NCI-H1092 treated with DMSO at 0.1 percent for 48 hours (cell line): ENCODE measurements around the gene NOL6.
"Not testable (repeated sequence)": the region's sequence is repeated elsewhere in the genome, so short reads cannot be mapped to it uniquely, and the experiment has no call there.

Experiments used
- DNase-seq: peaks from one replicate; lab custom pipeline; 2025; lab: John Stamatoyannopoulos, UW

NOL6 gene, protein sequence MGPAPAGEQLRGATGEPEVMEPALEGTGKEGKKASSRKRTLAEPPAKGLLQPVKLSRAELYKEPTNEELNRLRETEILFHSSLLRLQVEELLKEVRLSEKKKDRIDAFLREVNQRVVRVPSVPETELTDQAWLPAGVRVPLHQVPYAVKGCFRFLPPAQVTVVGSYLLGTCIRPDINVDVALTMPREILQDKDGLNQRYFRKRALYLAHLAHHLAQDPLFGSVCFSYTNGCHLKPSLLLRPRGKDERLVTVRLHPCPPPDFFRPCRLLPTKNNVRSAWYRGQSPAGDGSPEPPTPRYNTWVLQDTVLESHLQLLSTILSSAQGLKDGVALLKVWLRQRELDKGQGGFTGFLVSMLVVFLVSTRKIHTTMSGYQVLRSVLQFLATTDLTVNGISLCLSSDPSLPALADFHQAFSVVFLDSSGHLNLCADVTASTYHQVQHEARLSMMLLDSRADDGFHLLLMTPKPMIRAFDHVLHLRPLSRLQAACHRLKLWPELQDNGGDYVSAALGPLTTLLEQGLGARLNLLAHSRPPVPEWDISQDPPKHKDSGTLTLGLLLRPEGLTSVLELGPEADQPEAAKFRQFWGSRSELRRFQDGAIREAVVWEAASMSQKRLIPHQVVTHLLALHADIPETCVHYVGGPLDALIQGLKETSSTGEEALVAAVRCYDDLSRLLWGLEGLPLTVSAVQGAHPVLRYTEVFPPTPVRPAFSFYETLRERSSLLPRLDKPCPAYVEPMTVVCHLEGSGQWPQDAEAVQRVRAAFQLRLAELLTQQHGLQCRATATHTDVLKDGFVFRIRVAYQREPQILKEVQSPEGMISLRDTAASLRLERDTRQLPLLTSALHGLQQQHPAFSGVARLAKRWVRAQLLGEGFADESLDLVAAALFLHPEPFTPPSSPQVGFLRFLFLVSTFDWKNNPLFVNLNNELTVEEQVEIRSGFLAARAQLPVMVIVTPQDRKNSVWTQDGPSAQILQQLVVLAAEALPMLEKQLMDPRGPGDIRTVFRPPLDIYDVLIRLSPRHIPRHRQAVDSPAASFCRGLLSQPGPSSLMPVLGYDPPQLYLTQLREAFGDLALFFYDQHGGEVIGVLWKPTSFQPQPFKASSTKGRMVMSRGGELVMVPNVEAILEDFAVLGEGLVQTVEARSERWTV

DNA sequence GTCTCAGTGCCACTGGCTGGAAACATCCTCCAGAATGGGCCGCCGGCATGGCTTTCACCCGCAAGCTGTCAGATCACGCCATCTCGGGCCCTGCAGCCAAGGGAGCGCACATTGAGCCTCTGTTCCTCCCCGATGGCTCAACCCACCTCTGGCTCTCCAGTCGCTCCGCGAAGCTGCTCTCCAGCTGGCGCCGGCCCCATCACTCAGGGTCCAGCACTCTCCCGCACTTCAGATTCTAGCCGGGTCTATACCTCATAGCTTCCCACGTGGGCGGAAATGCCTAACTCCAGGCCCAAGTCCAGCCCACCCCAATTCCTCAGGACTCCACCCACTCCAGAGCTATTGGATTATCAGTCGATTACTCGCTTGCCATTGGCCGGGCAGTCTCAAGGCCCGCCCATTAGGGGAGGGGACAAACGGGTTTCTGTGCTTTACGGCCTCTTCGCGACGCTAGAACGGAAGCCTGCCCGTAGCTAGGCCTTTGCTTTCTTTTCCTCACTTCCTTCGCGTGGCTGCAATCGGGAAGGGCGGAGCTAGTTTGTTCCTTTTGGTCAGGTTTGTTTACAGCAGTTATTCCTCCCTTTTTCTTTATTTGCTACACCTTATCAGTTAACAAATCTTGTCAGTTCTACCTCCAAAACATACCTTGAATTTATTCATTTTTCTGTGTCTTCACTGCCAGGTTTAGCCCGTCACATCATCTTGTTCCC lies at the start of gene NOL6:
Gene NOL6, minus strand, starts transcription at position 282 of the 710 bp plus-strand sequence. Its CDS starts 82 bp downstream, at position 200.
- peak; percentile 100 for DNase-seq

DNA sequence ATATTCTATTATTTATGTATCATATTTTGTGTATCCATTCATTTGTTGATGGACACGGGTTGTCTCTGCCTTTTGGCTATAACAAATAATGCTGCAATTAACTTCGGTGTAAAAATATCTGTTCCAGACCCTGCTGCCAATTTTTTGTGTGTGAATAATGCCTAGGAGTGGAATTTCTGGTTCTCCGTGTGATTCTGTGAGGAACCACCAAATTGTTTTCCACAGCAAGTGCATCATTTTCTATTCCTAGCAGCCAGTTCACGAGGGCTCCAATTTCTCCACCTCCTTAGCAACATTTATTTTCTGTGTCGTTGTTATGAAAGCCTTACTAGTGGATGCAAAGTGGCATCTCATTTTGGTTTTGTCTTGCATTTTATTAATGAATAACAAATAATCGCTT lies 48.1 kb upstream of the NOL6 start:
- not testable (repeated sequence) for DNase-seq

DNA sequence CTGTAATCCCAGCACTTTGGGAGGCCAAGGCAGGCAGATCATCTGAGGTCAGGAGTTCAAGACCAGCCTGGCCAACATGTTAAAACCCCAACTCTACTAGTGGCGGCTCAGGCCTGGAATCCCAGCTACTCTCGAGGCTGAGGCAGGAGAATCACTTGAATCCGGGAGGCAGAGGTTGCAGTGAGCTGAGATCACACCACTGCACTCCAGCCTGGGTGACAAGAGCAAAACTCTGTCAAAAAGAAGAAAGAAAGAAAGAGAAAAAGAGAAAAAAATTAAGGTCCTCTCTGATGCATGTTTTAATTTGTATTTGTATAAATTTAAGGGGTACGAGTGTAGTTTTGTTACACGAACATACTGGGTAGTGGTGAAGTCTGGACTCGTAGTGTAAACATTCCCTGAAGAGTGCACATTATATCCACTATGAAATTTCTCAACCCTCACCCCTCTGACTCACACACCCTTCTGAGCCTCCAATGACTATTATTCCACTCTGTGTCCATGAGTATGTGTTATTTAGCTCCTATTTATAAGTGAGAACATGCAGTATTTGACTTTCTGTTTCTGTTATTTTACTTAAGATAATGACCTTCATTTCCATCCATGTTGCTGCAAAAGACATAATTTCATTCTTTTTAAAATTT lies 44.3 kb upstream of the NOL6 start:
- not testable (repeated sequence) for DNase-seq

DNA sequence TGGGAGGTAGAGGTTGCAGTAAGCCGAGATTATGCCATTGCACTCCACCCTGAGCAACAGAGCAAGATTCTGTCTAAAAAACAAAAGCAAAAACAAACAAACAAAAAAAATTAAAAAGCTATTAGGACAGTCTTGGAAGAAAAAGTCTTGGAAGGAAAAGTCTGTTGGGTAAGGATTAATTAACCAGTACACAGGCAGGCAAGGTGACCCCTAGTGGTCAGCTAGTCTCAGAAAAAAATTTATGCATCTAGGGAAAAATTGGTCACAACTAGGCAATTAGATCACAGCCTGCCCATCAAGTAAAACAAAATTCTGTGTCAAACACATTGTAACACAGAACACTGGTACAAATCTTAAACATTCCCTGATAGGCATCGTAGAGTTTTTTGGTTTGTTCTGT lies 43.6 kb upstream of the NOL6 start:
- DNase-seq, result peak; percentile 39

DNA sequence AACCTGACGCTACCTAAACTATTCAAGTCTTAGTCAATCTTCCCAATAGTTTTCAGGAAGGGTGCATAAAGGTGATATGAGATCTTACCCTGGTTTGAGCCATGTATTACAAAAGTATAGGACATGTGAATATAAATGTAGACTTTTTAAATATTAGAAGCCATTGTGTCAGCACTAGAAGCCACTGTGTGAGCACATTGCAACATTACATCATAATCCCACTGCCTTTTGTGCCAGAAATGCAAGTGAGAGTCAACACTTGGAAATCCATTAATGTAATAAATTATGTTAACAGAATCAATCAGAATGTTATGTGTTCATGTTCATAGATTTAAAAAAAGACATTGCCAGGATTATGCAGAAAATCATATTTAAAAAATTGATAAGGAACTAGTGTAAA lies 42.7 kb upstream of the NOL6 start:
- DNase-seq, result not testable (repeated sequence)

DNA sequence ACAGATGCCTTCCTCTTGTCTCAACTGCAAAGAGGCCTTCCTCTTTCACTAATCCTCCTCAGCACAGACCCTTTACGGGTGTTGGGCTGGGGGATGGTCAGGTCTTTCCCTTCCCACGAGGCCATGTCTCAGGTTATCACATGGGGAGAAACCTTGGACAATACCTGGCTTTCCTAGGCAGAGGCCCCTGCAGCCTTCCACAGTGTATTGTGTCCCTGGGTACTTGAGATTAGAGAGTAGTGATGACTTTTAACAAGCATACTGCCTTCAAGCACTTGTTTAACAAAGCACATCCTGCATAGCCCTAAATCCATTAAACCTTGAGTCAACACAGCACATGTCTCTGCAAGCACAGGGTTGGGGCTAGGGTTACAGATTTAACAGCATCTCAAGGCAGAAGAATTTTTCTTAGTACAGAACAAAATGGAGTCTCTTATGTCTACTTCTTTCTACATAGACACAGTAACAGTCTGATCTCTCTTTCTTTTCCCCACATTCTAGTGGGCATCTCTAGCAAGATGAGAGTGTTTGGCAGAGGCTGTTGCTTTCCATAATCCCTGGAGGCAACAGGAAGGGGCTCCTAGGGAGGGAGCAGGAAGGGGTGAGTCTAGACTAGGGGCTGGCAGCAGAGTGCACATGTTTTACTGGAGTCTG lies 41.7 kb upstream of the NOL6 start:
- peak; percentile 34 for DNase-seq

DNA sequence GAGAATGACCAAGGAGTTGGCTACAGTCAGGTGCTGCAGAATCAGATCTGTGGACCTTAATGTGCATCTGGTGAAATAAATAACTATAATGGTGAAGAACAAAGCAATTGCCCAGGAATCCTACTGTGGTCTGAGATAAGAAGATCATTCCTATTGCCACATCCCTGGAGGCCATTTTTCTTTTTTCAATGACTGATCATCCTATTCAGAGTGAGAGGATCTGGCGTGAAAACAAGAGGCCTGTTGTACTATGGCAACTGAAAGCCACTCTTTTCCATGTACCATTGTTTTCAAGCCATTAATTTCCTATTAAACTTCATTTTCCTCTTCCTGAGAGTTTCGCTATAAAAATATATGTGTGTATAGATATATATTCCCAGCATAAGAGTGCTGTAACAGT lies 38.8 kb upstream of the NOL6 start:
- not testable (repeated sequence) for DNase-seq

DNA sequence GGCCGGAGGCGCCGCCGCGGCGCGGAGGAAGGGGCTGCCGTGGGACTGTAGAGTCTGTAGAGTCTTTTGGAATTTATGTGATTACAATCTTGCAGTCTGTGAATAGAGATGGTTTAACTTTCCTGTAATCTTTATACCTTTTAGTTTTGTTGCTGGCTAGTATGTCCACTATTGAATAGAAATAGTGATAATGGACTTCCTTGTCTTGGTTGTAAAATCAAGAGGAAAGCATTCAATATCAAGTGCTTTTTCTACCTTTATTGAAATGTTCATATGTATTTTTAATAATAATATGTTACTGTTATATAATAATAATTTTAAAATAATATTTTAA lies 37.4 kb upstream of the NOL6 start:
- not testable (repeated sequence) for DNase-seq

DNA sequence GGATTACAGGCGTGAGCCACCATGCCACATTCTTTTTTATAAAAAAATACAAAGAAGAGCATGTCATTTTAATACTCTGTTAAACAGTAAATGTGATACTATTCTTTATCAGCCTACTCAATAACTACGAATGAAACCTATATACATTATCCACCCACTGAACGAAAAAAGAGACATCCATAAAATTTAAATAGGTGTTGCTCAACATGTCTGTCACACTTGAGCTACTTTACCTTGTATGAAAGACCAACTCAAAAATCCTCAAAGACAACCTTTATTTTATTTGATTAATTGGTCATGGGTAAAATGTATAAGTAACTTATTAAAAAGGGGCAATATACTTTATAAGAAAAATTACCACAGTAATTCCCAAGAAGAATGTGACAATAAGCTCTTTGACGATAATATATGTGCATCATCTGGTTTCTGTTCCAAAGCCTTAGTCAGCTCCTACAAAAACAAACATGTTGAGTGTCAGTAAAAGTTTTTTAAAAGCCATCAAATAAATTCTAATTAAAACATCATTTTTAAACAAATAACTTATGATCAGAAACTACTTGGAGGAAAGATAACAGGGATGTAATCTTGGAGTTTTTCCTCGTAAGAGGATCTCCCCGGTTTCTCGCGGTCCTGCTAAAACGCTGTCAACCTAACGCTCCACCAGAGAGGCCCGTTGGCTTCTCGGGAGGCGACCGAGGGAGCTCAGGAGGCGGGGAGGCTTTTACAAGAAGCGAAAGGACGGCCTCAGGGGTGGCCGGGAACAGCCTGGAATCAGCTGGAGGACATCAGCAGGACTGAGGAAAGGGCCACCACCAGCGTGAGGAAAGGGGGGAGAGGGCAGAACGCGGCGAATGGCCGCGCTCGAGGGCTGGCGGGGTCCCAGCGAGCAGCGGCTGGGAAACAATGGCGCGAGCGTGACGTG lies 36.8 kb upstream of the NOL6 start:
- peak; percentile 80 for DNase-seq

DNA sequence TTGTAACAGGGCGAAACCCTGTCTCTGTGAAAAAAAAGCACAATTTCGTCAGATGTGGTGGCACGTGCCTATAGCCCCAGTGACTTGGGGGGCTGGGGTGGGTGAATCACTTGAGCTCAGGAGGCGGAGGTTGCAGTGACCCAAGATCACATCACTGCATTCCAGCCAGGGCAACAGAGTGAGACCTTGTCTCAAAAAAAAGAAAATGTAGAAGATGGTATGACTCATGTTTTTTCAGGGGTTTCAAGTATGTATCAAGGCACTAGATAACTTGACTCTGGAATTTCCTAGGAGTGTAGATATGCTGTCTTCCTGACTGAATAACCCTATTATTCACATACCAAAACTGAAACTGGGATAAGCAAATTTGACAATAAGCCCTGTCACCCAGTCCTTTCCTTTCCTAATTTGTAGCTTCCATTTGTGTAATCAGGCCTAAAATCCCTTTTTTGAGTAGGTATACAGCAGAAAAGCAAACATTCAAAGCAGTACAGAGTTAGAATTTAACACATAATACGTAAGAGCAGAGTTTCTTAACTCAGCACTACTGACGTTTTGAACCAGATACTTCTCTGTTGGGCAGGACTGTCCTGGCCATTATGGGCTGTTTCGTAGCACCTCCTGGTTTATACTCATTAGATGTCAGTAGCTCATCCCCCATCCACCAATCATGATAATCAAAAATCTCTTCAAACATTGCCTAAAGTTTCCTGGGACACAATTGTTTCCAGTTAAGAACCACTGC lies 33.1 kb upstream of the NOL6 start:
- no peak for DNase-seq

DNA sequence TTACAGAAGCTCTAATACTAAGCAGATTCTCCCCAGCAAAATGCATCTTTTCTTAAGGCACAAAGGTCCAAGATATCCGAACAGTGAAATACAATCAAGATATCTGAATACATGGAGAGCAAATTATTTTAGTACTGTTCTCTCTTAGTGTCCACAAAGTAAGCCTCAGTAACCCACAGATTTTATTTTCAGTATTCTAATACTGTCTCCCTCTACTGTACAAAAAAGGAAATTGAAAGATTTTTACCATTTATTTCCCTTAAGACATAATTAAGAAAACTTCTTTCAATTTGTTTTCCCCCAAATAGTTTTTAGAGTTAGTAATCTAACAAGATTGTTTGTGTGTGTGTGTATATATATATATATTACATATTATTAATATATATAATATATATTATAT lies 24.7 kb upstream of the NOL6 start:
- no peak for DNase-seq

DNA sequence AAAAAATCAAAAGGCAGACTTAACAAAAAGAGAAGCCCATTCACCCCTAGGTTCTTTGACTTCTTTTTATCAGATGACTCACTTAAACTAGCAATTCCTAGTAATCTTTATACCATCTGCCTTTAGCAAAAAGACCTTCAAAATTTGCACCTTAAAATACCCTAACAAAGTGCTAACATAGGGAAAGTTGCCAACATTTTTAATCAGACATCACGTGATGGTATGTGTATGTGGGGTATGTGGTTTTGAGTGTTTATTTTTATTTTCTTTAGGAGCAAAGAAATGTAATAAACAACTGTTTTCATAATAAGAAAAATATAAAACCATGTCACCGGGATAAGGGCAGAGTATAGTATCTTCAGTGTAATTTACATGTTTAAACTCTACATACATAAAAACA lies 20.1 kb upstream of the NOL6 start:
- not testable (repeated sequence) for DNase-seq

DNA sequence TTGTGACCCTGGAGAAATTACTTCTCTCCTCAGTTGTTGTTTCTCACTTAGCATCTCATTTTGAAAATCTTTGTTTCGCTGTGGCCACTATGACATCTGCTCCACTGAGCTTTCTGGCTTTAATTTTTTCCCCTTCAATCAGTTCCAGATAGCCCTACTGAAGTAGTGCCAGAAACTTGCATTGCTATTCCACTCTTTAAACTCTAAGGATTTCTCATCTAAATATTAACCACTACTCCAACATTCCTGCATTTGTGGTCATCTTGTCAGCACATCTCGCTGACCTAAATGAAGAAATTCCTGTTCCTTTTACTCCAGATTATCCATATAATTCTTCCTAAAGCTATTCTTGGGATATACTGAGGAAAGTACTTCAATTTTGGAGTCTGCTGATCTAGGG lies 15.3 kb upstream of the NOL6 start:
- DNase-seq, result no peak

DNA sequence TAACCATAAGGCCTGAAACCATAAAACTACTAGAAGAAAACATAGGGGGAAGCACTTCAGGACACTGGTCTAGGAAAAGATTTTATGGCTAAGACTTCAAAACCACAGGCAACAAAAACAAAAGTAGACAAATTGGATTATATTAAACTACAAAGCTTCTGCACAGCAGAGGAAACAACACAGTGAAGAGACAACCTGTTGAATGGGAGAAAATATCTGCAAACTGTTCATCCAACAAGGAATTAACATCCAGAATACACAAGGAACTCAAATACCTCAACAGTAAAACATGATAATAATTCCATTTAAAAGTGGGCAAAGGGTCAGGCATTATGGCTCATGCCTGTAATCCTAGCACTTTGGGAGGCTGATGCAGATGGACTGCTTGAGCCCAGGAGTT lies 11.6 kb upstream of the NOL6 start:
- not testable (repeated sequence) for DNase-seq

DNA sequence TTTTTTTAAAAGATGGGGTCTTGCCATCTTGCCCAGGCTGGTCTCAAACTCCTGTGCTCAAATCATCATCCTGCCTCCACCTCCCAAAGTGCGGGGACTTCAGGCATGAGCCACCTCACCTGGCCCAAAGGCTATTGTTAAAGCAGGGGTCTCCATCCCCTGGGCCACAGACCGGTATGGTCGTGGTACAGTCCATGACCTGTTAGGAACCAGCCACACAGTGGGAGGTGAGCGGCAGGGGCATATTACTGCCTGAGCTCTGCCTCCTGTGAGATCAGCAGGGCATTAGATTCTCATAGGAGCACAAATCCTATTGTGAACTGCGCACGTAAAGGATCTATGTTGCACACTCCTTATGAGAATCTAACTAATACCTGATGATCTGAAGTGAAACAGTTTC lies 7.3 kb upstream of the NOL6 start:
- DNase-seq, result no peak

DNA sequence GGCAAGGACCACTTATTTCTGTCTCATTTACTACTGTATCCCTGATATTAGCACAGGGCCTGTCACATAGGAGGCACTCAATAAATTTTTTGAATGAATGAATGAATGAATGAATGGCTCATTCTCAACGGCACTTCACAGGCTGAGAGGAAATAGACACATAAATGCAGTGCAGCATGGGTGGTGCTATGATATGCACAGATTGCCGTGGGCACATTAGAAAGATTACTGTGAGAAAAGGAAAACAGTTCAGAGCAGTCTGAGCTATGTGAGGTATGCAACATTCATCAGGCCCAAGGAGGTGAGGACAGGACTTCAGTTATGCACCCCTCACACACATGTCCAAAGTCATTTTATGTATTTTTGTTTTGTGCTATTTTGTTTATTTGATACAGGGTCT lies 6.4 kb upstream of the NOL6 start:
- no peak for DNase-seq

DNA sequence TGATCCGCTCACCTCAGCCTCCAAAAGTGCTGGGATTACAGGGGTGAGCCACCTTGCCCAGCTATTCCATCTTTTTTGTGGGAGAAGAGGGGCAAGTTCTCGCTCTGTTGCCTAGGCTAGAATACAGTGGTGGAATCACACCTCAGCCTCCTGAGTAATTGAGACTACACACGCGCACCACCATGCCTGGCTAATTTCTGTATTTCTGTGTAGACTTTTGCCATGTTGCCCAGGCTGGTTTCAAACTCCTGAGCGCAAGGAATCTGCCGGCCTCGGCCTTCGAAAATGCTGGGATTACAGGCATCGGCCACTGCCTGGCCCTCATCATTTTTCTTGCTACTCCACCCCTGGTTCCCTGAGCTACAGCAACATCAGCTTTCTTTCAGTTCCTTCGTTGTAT lies 2.8 kb upstream of the NOL6 start:
- no peak for DNase-seq

DNA sequence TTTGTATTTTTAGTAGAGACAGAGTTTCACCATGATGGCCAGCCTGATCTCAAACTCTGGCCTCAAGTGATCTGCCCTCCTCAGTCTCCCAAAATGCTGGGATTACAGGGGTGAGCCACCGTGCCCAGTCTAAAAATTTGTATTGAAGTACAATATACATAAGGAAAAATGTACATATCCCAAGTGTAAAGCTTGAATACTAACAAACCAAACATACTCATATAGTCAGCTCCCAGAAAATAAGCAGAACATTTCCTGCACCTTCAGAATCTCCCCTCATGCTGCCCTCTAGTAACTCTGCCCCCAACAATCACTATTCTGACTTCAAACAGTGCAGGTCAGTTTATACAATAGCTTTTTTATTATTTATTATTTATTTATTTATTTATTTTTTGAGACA lies 1.6 kb upstream of the NOL6 start:
- no peak for DNase-seq
